ENCODE measurements around the gene ADH1B.
"Not testable (repeated sequence)": the region's sequence is repeated elsewhere in the genome, so short reads cannot be mapped to it uniquely, and the experiment has no call there.

ADH1B gene

GRCh38 chr4:99321241-99322191 is at the start of gene ADH1B:
ADH1B (minus strand) TSS chr4:99321401; CDS start chr4:99321331, 70 bp downstream.
- no peak for DNase-seq

GRCh38 chr4:99367817-99368216 is 46.6 kb upstream of the ADH1B start:
- not testable (repeated sequence) for DNase-seq

- DNase-seq = no peak
Observed at GRCh38 chr4:99366491-99366890, 45.3 kb upstream of the ADH1B start.

- DNase-seq = no peak
Observed at GRCh38 chr4:99362768-99363167, 41.6 kb upstream of the ADH1B start.

GRCh38 chr4:99361899-99362275 is 40.7 kb upstream of the ADH1B start:
- DNase-seq = no peak

- DNase-seq = no peak
Observed at GRCh38 chr4:99361268-99361898, 40.2 kb upstream of the ADH1B start.

- DNase-seq = no peak
Observed at GRCh38 chr4:99359480-99360204, 38.4 kb upstream of the ADH1B start.

- no peak for DNase-seq
Observed at GRCh38 chr4:99357948-99358347, 36.7 kb upstream of the ADH1B start.

GRCh38 chr4:99356992-99357391 is 35.8 kb upstream of the ADH1B start:
- DNase-seq = no peak

GRCh38 chr4:99356149-99356548 is 34.9 kb upstream of the ADH1B start:
- DNase-seq = not testable (repeated sequence)

GRCh38 chr4:99352602-99353537 is 31.7 kb upstream of the ADH1B start, which contains the start of gene ADH1C:
ADH1C (minus strand) TSS chr4:99352746; CDS start chr4:99352675, 71 bp downstream.
- DNase-seq = no peak

- no peak for DNase-seq
Observed at GRCh38 chr4:99351487-99351886, 30.3 kb upstream of the ADH1B start.

- DNase-seq = no peak
Observed at GRCh38 chr4:99349338-99349737, 28.1 kb upstream of the ADH1B start.

- not testable (repeated sequence) for DNase-seq
Observed at GRCh38 chr4:99342624-99343023, 21.4 kb upstream of the ADH1B start.

- no peak for DNase-seq
Observed at GRCh38 chr4:99341426-99341825, 20.2 kb upstream of the ADH1B start.

- no peak for DNase-seq
Observed at GRCh38 chr4:99339172-99339571, 18.0 kb upstream of the ADH1B start.

GRCh38 chr4:99336553-99336952 is 15.4 kb upstream of the ADH1B start:
- no peak for DNase-seq

- DNase-seq = no peak
Observed at GRCh38 chr4:99334880-99335279, 13.7 kb upstream of the ADH1B start.

GRCh38 chr4:99330648-99331047 is 9.4 kb upstream of the ADH1B start:
- no peak for DNase-seq

- no peak for DNase-seq
Observed at GRCh38 chr4:99329876-99330275, 8.7 kb upstream of the ADH1B start.

GRCh38 chr4:99324979-99325378 is 3.8 kb upstream of the ADH1B start:
- no peak for DNase-seq

GRCh38 chr4:99324361-99324760 is 3.2 kb upstream of the ADH1B start:
- DNase-seq = no peak

Measured in GOT3 (cell line).